Transverse colon (tissue), 4 donors: ENCODE results near the gene GSG1L.

ENCODE experiments used
- CTCF ChIP-seq, 5 experiments: fragments of 200-600 bp in 3 of 5; fragments of 450-650 bp in 2 of 5; sonication (generic) in 3 of 5; IDR thresholded peaks; 1 replicate in 2 of 5; 2 replicates in 3 of 5; pipeline ENCODE4 v1.5.1; 2016 to 2017; ENCODE audit warnings: antibody characterized with exemption in 5 of 5, inconsistent platforms in 3 of 5, mild to moderate bottlenecking in 2 of 5, moderate library complexity in 1 of 5
- POLR2A ChIP-seq: fragments of 450-650 bp; IDR thresholded peaks from one replicate; pipeline ENCODE4 v1.6.1; 2016; ENCODE audit warnings: antibody characterized with exemption, mild to moderate bottlenecking, moderate library complexity
- POLR2AphosphoS5 ChIP-seq, 3 donors: sonication (generic); formaldehyde crosslinking; IDR thresholded peaks; one replicate each; pipeline ENCODE4 v1.6.1; 2016; ENCODE audit warnings: antibody characterized with exemption in 3 of 3

- TF ChIP-seq POLR2A (no peak), CTCF (IDR thresholded peaks at IDR 0.05) (no peak), POLR2AphosphoS5 (IDR thresholded peaks at IDR 0.05) (no peak)
These were observed 47.5 kb upstream of the GSG1L start for GRCh38 chr16:28110977-28111376.
